Right ventricle myocardium superior (tissue), 1 donor: ENCODE data around the gene PLAU. TPM values are rescaled to one million over a fixed set of nuclear protein-coding genes. Genes with fewer than 3 reads are reported as not detected.
"Not testable (repeated sequence)": the region's sequence is repeated elsewhere in the genome, so short reads cannot be mapped to it uniquely, and the experiment has no call there.

Source experiments
- ATAC-seq: fragments of 200-7000 bp; cut with Tn5 transposase; one replicate; pipeline ENCODE4 v1.9.1; 2020; ENCODE audit warnings: mild to moderate bottlenecking; ENCODE audit not compliant: poor library complexity
- DNase-seq: peaks from one replicate; pipeline ENCODE4 v3.0.0-alpha.2; 2020
- intact Hi-C: fragments of 100-400 bp; cut with DNase I; formaldehyde crosslinking; loops from one replicate; pipeline ENCODE4 v1.11.2; 2022
- total RNA-seq: library from RNA; stranded (reverse); fragmentation: NEBNext Ultra II Directional; extraction: Animal tissue kit (Norgen Biotek cat#: 25700); gene quantifications from one replicate; pipeline ENCODE4 v1.2.1, GENCODE V29; 2021
- donor health status: DM: no; HTN: yes; CAD: no; lungs with severe emphysema.

The PLAU gene
- total RNA-seq, 1 donor from 2014 or later, result 7.5 TPM

DNA sequence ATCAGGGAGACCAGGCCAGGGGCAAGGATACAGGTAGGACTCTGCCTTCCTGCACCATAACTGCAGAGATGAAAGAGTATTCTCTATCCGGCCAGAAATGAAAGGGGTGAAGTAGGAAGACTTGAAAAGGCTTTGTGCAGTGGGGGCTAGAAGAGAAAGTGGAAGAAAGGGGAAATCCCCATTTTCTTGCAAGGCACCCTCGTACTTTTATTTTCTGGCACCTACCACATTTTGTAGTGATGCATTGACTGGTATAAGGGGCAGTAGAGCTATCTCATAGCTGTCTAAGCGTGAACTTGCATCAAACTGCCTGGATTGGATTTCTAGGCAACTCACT is 35.8 kb upstream of the PLAU start:
- ATAC-seq (no peak), DNase-seq (no peak)
- intact Hi-C loops, result no loop called here

DNA sequence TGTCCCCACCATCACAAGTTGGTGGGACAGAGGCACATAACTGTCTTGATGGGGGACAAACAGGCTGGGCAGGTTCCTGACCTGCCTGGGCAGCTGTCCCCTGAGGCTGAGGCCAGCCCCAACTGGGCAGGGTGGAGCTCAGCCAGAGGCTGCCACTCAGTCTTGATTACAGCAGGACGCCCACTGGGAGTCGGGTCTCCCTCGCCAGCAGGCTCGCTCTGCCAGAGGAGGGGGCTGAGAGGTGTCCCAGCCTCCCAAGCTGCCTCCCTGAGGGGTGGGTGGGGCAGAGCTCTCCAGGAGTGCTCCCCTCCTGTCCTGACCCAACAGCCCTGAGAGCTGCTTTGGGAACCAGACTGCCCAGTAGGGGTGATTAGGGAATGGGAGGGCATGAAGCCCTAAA is 34.8 kb upstream of the PLAU start:
- DNase-seq (no peak), ATAC-seq (no peak)
- intact Hi-C loops, result no loop called here

DNA sequence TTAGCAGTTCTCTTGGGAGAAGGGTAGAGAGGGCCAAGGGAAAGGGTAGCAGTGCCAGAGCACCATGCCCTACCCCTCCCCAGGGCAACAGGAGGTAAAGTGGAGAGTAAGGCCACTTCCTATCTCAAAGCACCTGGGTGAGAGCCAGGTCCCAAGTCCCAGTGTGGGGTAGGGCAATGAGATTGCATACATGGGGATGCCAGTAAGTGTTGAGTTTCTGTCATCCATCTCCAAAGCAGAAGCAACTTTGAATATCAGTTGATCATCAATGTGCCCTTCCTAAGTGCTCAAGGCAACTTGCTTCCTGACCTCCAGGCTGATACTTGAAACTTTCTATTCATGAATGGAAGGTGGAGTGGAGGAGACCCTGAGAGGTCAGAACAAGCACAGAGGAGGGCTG is 34.4 kb upstream of the PLAU start:
- ATAC-seq (no peak), DNase-seq (no peak)
- intact Hi-C loops, result no loop called here

DNA sequence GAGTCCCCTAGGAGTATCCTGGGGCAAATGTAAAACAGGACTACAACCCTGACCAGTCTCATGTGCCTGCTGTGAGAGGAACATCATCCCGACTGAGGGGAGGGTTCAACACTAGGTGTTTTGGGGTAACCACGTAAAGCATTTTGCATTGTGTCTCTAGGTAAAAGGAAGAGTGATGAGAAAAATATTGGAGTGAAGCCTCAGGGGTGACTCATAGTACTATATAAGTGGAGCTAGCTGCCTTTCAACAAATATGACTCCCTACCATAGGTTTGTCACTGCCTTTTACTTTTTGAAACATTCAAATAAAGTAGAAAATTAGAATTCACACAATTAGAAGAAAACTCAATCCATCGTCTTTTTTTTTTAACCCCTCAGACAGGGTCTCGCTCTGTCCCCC is 34.0 kb upstream of the PLAU start:
- DNase-seq (no peak), ATAC-seq (no peak)
- intact Hi-C loops, result no loop called here

DNA sequence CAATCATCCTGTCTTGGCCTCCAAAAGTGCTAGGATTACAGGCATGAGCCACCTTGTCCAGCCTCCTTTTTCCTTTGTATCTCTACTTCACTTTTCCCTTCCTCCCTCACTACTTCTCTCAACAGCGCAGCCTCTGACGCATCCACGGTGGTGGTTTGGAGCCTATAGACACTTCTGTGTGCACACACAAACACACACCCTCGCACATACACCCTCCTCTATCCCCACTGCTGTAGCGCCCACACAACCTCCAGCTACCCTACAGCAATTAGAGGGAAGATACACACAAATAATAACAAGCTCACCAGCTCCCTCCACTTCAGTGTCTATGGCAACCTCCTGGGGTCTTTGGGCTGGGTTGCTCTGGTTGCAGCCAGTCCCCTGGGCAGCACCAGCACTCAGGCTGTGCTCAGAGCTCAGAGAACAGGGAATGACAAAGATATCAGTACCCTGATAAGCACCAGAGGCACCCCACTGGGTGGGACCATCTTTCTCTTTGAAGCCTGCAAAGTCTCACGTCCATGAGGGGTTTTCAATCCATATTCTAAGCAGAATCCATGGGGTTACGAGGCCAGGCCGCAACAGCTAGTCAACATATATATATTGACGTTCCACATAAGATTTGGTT is 33.3 kb upstream of the PLAU start:
- intact Hi-C loops, result no loop called here
- DNase-seq, result no peak

DNA sequence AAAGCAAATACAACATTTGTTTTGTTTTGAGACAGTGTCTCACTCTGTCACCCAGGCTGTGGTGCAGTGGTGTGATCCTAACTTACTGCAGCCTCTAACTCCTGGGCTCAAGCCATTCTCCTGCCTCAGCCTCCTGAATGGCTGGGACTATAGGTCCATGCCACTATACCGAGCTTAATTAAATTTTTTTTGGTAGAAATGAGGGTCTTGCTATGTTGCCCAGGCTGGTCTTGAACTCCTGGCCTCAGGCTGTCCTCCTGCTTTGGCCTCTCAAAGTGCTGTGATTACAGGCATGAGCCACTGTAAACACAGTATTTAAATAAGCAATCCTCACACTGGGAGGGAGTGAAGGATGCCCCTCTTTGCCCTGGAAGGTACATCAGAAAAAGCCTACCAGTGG is 32.6 kb upstream of the PLAU start:
- intact Hi-C loops, result no loop called here
- ATAC-seq (no peak), DNase-seq (no peak)

More for the DNA sequence above, 33.3 kb upstream of the PLAU start:
- ATAC-seq, result no peak

DNA sequence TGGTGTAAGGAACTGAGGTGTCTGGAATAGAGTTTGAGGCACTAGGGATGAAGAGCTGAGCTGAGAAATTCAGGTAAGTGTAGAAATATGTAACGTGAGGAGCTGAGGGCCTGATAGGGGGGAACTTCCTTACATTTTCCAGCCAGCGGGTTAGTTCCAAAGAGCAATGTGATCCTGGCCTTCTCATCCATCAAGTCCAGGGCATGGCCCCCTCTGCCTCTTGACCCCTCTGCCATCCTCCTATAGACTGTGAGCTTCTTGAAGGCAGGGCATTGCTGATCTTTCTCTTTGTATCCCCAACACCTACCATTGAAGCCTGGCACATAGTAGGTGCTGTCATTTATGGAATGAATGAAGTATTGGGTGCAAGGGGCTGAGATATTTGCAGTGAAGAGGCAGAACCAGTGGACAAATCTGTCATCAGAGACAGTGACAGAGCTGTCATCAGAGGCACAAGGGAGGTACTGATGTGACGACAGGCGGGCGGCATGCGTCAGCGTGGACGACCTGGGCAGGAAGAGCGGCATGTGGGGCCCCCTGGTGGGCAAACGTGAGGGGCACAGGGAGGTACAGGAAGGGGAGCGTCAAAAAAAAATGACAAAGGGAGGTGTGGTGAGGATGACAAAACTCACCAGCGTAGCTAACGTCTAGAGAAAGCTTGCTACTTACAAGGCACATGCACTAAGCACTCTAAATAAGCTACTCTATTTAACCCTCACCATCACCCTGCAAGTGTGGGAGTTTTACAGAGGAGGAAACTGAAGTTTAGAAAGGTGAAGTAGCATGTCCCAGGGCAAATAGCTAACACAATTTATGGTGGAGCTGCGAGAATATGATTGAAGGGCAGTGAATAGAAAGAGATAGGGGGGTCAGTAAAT is 31.4 kb upstream of the PLAU start:
- intact Hi-C loops, result loop anchor here (1.0 kb wide), 1 partner anchor 30 kb away; no protein-coding TSS in a partner anchor
- peak; percentile 92 for DNase-seq
- ATAC-seq, result peak; percentile 94

DNA sequence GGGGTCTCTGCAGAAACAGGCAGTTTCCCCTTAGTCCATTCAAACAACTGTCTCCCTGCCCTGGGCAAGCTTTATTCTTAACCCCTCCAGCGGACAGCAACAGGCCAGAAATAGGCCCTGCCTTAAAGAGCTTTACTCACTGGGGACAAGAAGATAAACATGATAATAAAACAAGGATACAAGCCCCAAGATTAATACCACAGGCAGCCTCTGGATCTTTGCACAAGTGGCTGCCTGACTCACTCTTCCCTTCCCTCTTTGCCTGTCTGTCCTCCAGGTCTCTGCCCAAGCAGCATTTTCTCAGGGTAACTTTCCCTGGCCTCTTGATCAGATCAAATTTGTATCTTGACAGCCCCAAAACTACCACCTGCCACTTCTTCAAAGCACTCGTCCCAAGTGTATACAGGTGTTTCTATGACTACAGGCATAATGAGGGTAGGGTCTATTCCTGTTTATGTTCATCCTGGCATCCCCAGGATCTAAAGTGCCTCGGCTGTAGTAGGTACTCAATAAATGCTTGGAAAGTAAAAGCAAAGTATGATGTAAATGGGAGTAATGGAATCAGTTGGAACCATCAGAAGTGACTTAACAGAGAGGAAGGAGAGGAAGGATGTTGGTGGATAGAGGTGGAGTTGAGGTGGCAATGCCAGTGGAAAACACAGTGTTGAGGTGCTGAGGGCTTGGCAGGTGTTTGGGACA is 29.6 kb upstream of the PLAU start:
- intact Hi-C loops, result no loop called here
- no peak for ATAC-seq
- no peak for DNase-seq

DNA sequence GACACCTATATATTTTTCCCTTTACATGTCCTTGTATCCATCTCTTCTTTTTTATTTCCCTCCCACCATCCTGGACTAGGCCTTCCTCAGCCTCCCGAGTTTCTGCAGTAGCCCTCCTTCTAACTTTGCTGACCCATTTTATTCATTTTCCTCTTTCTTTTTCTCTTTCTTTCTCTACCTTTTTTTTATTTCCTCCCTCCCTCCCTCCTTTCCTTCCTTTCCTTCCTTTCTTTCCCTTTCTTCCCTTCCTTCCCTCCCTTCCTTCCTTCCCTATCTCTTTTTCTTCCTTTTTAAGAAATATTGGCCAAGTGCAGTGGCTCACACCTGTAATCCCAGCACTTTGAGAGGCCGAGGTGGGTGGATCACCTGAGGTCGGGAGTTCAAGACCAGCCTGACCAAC is 26.9 kb upstream of the PLAU start:
- ATAC-seq (no peak), DNase-seq (no peak)
- intact Hi-C loops, result no loop called here

DNA sequence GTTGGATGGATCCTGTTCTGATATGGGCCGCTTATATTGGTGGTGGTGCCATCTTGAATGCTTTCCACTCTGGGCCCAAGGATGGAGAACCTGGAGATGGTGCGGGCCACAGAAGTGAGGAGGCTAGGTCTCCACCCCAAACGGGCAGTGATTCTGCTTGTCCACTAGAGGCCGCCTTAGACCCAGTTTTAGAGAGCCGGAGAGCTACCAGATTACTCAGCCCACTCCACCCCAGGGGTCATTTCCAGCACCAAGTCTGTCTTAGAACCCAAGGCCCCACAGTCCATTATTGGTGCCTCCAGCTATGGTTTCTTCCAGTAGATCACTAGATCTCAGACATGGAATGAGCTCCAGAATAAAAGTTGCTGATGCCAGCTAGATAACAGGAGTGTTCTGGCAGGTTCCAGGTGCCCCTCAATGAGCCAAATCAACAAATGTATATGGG is 24.8 kb upstream of the PLAU start:
- DNase-seq, result peak; percentile 61
- intact Hi-C loops, result loop anchor here (2.0 to 5.0 kb wide), 2 partner anchors 55 to 196 kb away; no protein-coding TSS in a partner anchor
- ATAC-seq, result peak; percentile 87

DNA sequence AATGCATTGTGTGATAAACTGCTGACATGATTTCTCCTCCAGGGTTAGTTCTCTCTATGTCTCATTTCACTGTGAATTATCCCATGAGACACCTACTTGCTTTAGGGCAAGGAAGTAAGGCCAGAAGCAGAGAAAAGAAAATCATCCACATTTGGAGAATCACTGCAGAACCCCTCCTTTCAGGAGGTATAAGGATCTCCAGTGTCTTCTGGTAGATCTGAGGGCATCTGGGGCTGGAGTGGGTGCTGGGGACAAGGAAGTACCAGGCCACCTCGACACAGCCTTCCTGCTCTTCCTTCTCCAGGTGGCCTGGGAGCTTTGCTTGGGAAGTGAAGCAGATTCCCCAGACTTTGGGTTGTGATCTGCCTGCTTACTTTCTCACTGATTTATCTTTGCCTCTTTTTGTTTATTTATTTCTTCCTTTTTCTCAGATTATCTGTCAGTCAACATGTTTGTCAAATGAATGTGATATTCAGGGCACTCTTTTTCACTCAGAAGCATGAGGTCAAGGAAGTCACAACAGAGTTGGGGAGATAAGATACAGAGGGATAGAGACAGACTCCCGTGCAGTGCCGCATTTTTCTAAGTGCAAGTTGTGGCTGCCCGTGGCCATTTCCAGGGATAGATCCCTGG is 24.2 kb upstream of the PLAU start:
- DNase-seq, result no peak
- intact Hi-C loops, result loop anchor here (2.0 to 5.0 kb wide), 2 partner anchors 54 to 196 kb away; no protein-coding TSS in a partner anchor
- peak; percentile 12 for ATAC-seq

DNA sequence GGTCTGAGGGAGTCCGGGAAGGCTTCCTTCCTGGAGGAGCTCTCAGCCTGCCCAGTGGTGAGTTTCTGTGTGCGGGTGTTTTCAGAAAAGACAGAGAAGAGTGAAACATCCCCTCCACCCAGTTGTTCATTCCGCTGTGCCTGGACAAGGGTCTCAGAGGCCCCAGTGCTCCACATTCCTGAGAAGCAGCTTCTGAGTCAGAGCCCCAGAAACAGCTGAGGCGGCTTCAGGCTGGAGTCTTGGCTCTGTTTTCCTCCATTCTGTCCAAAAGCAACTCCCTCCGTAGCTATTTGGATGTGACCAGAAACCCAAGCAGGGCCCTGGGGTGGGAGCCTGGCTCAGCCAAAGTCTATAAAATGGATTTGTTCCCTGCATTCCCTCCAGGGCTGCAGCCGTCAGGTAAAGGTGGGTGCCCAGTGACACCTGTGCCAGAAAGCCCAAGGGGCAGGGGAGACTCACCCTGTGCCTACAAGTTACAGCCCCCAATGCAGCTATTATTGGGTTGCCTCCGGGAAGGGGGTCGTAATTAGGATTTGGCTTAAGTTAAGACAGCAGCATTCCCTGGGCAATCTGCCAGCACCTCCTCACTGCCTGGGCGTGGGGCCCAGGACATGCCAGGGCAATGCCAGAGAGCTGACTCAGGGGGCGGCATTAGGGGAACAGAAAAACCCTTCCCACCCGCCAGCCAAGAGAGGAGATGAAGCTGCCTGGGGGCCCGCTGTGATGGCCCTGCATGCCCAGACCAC is 23.5 kb upstream of the PLAU start:
- intact Hi-C loops, result loop anchor here (2.0 to 5.0 kb wide), 2 partner anchors 53 to 195 kb away; no protein-coding TSS in a partner anchor
- peak; percentile 85 for DNase-seq
- ATAC-seq, result peak; percentile 77

DNA sequence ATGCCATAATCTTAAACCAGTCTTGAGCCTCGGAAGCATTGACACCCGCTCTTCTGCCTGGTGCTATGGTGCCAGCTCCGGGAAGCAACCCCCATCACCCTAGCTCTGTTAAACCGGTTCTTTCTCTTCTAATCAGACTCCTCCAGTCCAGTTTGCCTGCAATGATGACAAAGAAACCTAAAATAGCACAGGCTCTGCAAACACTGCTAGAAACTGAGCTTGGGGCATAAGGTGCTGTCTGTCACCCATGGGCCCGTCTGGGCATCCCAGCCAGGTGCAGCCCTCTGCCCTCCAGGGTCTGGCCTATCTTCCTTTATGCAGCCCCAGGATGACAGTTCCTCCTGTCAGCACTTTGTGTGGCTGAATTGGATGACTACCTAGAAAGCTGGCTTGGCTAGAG is 22.4 kb upstream of the PLAU start:
- intact Hi-C loops, result loop anchor here (5.0 kb wide), 1 partner anchor 194 kb away; no protein-coding TSS in a partner anchor
- no peak for DNase-seq
- peak; percentile 22 for ATAC-seq

DNA sequence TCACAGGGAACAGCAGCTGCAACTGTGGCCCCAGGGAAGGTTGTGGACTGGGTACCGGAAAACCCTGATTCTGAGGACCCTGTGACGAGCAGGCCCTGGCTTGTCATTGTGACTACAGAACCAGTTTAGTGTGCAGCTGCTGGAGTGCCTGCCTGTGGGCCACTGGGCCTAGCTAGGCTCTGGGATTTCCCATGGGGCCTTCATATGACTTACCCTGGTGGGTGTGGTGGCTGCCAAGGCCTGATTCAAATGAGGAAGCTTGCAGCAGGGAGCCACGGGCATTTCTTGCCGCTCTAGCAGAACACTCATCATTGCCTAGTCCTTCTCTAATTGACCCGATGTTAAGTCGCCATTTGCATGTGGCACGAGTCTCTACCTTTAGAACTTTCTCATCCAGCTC is 21.9 kb upstream of the PLAU start:
- ATAC-seq (peak; percentile 22), DNase-seq (peak; percentile 76)
- intact Hi-C loops, result loop anchor here (5.0 kb wide), 1 partner anchor 193 kb away; no protein-coding TSS in a partner anchor

DNA sequence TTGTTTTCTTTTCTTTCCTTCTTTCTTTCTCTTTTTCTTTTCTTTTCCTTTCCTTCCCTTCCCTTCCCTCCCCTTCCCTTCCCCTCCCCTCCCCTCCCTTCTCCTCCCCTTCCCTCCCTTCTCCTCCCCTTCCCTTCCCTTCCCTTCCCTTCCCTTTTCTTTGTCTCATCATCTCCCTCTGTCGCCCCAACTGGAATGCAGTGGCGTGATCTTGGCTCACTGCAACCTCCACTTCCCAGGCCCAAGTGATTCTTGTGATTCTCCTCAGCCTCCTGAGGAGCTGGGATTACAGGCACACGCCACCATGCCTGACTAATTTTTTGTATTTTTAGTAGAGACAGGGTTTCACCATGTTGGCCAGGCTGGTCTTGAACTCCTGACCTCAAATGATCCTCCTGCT is 21.5 kb upstream of the PLAU start:
- not testable (repeated sequence) for DNase-seq, ATAC-seq
- intact Hi-C loops, result loop anchor here (5.0 kb wide), 1 partner anchor 193 kb away; no protein-coding TSS in a partner anchor

DNA sequence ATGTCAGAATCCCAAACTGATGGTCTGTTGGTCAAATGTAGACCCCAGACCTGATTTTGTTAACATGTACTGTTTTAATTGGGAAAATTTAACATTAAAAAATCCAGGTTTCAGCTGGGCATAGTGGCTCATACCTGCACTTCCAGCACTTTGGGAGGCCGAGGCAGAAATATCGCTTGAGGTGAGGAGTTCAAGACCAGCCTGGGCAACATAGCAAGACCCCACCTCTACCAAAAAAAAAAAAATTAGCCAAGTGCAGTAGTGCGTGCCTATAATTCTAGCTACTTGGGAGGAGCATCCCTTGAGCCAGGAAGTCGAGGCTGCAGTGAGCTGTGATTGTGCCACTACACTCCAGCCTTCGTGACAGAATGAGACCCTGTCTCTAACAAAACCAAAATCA is 20.7 kb upstream of the PLAU start:
- no peak for DNase-seq
- intact Hi-C loops, result no loop called here
- ATAC-seq, result no peak

DNA sequence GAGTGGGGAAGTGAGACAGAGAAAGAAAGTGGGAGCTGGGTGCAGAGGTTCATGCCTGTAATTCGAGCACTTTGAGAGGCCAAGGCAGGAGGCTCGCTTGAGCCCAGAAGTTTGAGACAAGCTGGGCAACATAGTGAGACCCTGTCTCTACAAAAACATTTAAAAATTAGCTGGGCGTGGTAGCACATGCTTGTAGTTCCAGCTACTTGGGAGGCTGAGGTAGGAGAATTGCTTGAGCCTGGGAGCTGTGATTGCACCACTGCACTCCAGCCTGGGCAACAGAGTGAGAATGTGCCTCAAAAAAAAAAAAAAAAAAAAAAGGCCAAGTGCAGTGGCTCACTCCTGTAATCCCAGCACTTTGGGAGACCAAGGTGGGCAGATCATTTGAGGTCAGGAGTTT is 20.1 kb upstream of the PLAU start:
- intact Hi-C loops, DNase-seq, ATAC-seq: not testable (repeated sequence)

DNA sequence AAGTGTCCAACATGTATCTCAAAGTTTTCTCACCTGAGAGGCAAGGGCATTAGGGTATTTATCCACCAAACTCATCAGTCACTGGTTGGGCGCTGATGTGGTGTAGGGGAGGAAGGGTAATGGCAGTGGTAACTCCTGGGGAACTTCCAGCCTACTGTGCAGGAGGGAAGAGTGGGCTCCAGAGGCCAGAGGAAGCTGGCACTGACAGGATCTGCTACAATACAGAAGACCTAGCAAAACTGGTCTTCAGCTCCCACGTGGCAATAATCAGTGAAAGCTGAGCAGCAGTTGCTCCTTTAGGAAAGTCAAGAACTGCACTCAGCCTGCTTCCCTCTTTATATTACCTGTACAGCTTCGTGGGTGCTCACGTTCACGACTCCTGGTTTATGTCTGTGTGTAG is 19.4 kb upstream of the PLAU start:
- no peak for ATAC-seq
- intact Hi-C loops, result no loop called here
- DNase-seq, result no peak
